HG03521 (cell line): ENCODE measurements around the gene PRND.

ENCODE experiments used
- ATAC-seq: cut with Tn5 transposase; IDR thresholded peaks from one replicate; pipeline ENCODE4 v1.9.1; 2021; ENCODE audit warnings: mild to moderate bottlenecking, moderate library complexity; ENCODE audit not compliant: unreplicated experiment

Gene PRND

DNA sequence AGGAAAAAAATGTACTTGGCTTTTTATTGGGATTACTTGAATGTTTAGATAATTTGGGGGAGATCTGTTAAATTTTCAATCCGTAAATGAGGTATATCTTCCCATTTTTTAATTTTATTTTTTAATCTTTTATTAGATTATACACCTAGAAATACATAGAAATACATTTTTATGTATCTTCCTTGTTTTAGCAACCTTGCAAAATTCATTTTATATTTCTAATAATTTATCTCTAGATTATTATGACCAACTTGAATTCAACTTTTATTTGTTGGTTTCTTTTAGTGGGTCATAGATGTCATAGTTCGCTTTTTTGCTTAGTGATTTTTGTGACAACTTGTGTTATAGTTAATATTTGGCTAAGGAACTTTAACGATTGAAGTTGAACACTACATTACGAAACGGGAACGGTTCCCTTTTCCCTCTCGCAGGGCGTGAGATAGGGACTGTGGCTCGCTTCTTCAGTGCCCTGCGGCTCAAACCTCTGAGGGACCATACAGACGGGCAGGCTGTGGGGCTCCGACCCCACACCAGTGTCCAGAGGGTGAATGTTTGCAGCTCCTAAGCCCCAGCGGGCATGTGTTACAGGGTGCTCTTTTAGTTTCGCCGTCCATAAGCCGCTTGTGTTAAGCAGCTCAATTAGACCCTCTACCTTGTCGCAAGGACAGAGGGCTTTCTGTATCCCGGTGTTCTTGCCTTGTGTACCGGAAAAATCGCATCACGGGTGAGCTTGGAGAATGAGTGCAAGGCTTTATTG is 53.8 kb downstream of the PRND start:
- no peak for ATAC-seq

DNA sequence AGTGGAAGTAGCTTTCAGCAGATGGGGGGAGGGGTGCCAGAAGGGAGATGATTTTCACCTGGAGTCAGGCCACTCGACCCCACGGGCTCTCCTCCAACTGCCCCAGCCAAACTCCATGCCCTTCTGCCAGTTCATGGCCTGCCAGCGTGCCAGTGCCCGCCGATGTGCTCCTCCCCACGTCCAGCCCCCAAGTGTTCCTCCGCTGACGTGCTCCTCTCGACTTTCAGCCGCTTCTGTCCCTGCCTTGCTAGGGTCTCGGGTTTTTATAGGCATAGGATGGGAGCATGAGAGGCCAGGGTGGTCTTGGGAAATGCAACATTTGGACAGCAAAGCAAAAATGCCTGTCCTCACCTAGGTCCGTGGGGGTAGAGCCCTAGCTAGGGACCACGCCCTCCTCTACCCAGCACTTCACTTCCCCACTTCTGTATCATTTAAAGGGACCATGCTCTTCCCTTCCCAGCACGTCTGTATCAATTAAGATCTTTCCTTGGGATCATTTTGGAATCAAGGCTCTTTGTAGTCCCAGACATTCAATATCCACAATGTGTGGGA is 54.4 kb downstream of the PRND start:
- ATAC-seq, result no peak
